Keratinocyte (primary cell): ENCODE measurements around the gene AUH. TPM values are rescaled to one million over a fixed set of nuclear protein-coding genes. Genes with fewer than 3 reads are reported as not detected.

ENCODE experiments used
- DNase-seq: peaks from one replicate; pipeline ENCODE4 v3.0.0-alpha.2; 2011; ENCODE audit warnings: low read depth, missing footprints, low spot score
- FAIRE-seq: peaks from 2 replicates; lab custom pipeline; 2011; peaks lifted over from hg19 to GRCh38; lab: Jason Lieb, UNC
- H2AFZ ChIP-seq: 2 replicates; pipeline ENCODE4 v1.6.0; 2012; ENCODE audit warnings: low read length, control low read depth, inconsistent platforms; ENCODE audit not compliant: control insufficient read depth
- H3K27ac ChIP-seq: 2 replicates; pipeline ENCODE4 v1.5.1; 2011; ENCODE audit warnings: low read length; ENCODE audit not compliant: control insufficient read depth, insufficient read depth
- H3K27me3 ChIP-seq: 3 replicates; pipeline ENCODE4 v1.6.0; 2011; ENCODE audit warnings: low read length; ENCODE audit not compliant: control insufficient read depth, insufficient read depth; ENCODE audit errors: extremely low read depth
- H3K36me3 ChIP-seq, 2 experiments: 2 replicates in 1 of 2; 3 replicates in 1 of 2; pipeline ENCODE4 v1.5.1; 2011; ENCODE audit warnings: low read length in 2 of 2, mild to moderate bottlenecking in 1 of 2; ENCODE audit not compliant: control insufficient read depth in 2 of 2, insufficient read depth in 2 of 2; ENCODE audit errors: extremely low read depth in 1 of 2
- H3K4me1 ChIP-seq: 3 replicates; pipeline ENCODE4 v1.5.1; 2011; ENCODE audit warnings: low read length; ENCODE audit not compliant: control insufficient read depth, insufficient read depth; ENCODE audit errors: extremely low read depth
- H3K4me2 ChIP-seq: 3 replicates; pipeline ENCODE4 v1.6.0; 2011; ENCODE audit warnings: low read depth, low read length; ENCODE audit not compliant: control insufficient read depth, insufficient read depth; ENCODE audit errors: extremely low read depth
- H3K4me3 ChIP-seq, 3 experiments: fragments of 200-600 bp in 1 of 3; sonication (generic) in 1 of 3; 2 replicates in 2 of 3; 3 replicates in 1 of 3; pipeline ENCODE4 v1.5.1; 2011 to 2016; ENCODE audit warnings: low read length in 3 of 3, mild to moderate bottlenecking in 3 of 3, control low read depth in 2 of 3, inconsistent platforms in 1 of 3, low read depth in 1 of 3, mixed read lengths in 1 of 3, mixed run types in 1 of 3, moderate library complexity in 1 of 3; ENCODE audit not compliant: control insufficient read depth in 2 of 3, insufficient read depth in 2 of 3; ENCODE audit errors: extremely low read depth in 1 of 3
- H3K79me2 ChIP-seq: 2 replicates; pipeline ENCODE4 v1.6.0; 2012; ENCODE audit warnings: low read length; ENCODE audit not compliant: control insufficient read depth, insufficient read depth
- H3K9ac ChIP-seq: 3 replicates; pipeline ENCODE4 v1.6.0; 2011; ENCODE audit warnings: low read length; ENCODE audit not compliant: control insufficient read depth, insufficient read depth; ENCODE audit errors: extremely low read depth
- H3K9me1 ChIP-seq: 3 replicates; pipeline ENCODE4 v1.6.0; 2011; ENCODE audit warnings: low read length; ENCODE audit not compliant: control insufficient read depth, insufficient read depth; ENCODE audit errors: extremely low read depth
- H3K9me3 ChIP-seq: 2 replicates; pipeline ENCODE4 v1.5.1; 2012; ENCODE audit warnings: low read depth, low read length; ENCODE audit not compliant: control insufficient read depth
- H4K20me1 ChIP-seq: 3 replicates; pipeline ENCODE4 v1.6.0; 2011; ENCODE audit warnings: low read length; ENCODE audit not compliant: control insufficient read depth, insufficient read depth; ENCODE audit errors: extremely low read depth
- CTCF ChIP-seq, 3 experiments: IDR thresholded peaks in 1 of 3; conservative IDR thresholded peaks in 1 of 3; optimal IDR thresholded peaks in 1 of 3; 2 replicates in 2 of 3; 3 replicates in 1 of 3; pipeline versions ENCODE3 to v1.5.1; 2011; ENCODE audit warnings: low read length in 3 of 3, mild to moderate bottlenecking in 3 of 3, moderate library complexity in 2 of 3, control low read depth in 1 of 3, inconsistent platforms in 1 of 3; ENCODE audit not compliant: insufficient read depth in 2 of 3; ENCODE audit errors: extremely low read depth in 1 of 3
- EZH2 ChIP-seq: IDR thresholded peaks from one replicate; pipeline ENCODE4 v1.6.1; 2012; ENCODE audit warnings: inconsistent platforms, mild to moderate bottlenecking, low read length, moderate library complexity
- dilution Hi-C: fragments of 300-500 bp; cut with MboI; formaldehyde crosslinking; loops from one replicate; pipeline ENCODE4 v1.7.0; 2020; ENCODE audit warnings: low sequenced_read_pairs; ENCODE audit not compliant: extremely low pct_ligation_motif_present
- polyA plus RNA-seq, 5 experiments: library from polyadenylated mRNA; depleted of rRNA in 3 of 5; stranded (reverse) in 3 of 5; stranded (forward) in 1 of 5; unstranded in 1 of 5; fragments of >200 nt; gene quantifications; 1 replicate in 1 of 5; 2 replicates in 3 of 5; 3 replicates in 1 of 5; pipeline versions ENCODE4 v1.2.1 to v1.2.3, GENCODE V29; 2011 to 2012; ENCODE audit warnings: missing spikeins in 2 of 5, low read depth in 1 of 5, low replicate concordance in 1 of 5

Gene AUH
- polyA plus RNA-seq, 1 donor (not counting 4 experiments of a cell fraction or from before 2014, with no cell fraction given), result 5.5 TPM

- TF ChIP-seq CTCF (optimal IDR thresholded peaks at IDR 0.05 in 1 of 3, IDR thresholded peaks at IDR 0.05 in 1 of 3, conservative IDR thresholded peaks at IDR 0.05 in 1 of 3; ENCODE audit: extremely low read depth in 1 of 3, insufficient read depth in 2 of 3, low read length in 3 of 3) (no peak), EZH2 (no peak)
- Histone ChIP-seq H3K9me3 (no peaks in the 10 kb centered on the region), H3K9me1 (no peaks in the 10 kb centered on the region), H3K4me1 (no peaks in the 10 kb centered on the region), H3K9ac (no peak overlapping the region), H3K27me3 (no peaks in the 10 kb centered on the region), H3K27ac (no peak overlapping the region), H2AFZ (no peak overlapping the region), H3K4me2 (no peak overlapping the region), H3K79me2 (no peaks in the 10 kb centered on the region), H3K4me3 (no peak overlapping the region), H3K36me3 (no peaks in the 10 kb centered on the region), H4K20me1 (no peaks in the 10 kb centered on the region)
- dilution Hi-C loops, result no loop called here
- no peak for FAIRE-seq
- no peak for DNase-seq
Measured at GRCh38 chr9:91266448-91266847, 95.3 kb downstream of the AUH start.

- H3K36me3 ChIP-seq, result no peaks in the 10 kb centered on the region
- no peak for TF ChIP-seq CTCF (optimal IDR thresholded peaks at IDR 0.05 in 1 of 3, IDR thresholded peaks at IDR 0.05 in 1 of 3, conservative IDR thresholded peaks at IDR 0.05 in 1 of 3; ENCODE audit: extremely low read depth in 1 of 3, insufficient read depth in 2 of 3, low read length in 3 of 3)
- TF ChIP-seq EZH2, result no peak
- H4K20me1 ChIP-seq, result no peaks in the 10 kb centered on the region
- H3K9me1 ChIP-seq, result no peaks in the 10 kb centered on the region
- no peak overlapping the region for H3K4me2 ChIP-seq
- no peak overlapping the region for H3K9ac ChIP-seq
- H3K27ac ChIP-seq, result no peak overlapping the region
- FAIRE-seq, result no peak
- H3K4me1 ChIP-seq, result no peaks in the 10 kb centered on the region
- DNase-seq, result no peak
- dilution Hi-C loops, result no loop called here
- H3K79me2 ChIP-seq, result no peaks in the 10 kb centered on the region
- H3K4me3 ChIP-seq, result no peak overlapping the region
- H3K27me3 ChIP-seq, result no peaks in the 10 kb centered on the region
- no peak overlapping the region for H2AFZ ChIP-seq
- H3K9me3 ChIP-seq, result no peaks in the 10 kb centered on the region
Measured at GRCh38 chr9:91265514-91265913, 96.2 kb downstream of the AUH start.
